Brain microvascular endothelial cell (primary cell): Measurements from ENCODE around the gene CDYL.

Experiments
- DNase-seq: peaks from one replicate; pipeline ENCODE4 v3.0.0-alpha.2; 2020
- H3K27ac ChIP-seq: fragments of 250-450 bp; sonication (Bioruptor Pico); 2 replicates; pipeline ENCODE4 v1.5.1; 2020; ENCODE audit warnings: mild to moderate bottlenecking, moderate library complexity
- H3K27me3 ChIP-seq: fragments of 250-450 bp; sonication (Bioruptor Pico); replicated peaks from 2 replicates; pipeline ENCODE4 v1.5.1; 2020; ENCODE audit warnings: mild to moderate bottlenecking
- H3K36me3 ChIP-seq: fragments of 250-450 bp; sonication (Bioruptor Pico); replicated peaks from 2 replicates; pipeline ENCODE4 v1.5.1; 2020; ENCODE audit warnings: mild to moderate bottlenecking
- H3K4me3 ChIP-seq: 2 replicates; pipeline ENCODE4 v1.5.1; 2011; ENCODE audit warnings: low read depth, mild to moderate bottlenecking, control low read depth, low read length, moderate library complexity
- in situ Hi-C: cut with HindIII; loops from 2 replicates; pipeline ENCODE4 v1.10.0; 2017; ENCODE audit warnings: low sequenced_read_pairs, low pct_ligation_motif_present
- TF ChIP-seq, protein P1 (sequence below): IDR thresholded peaks from 2 replicates; pipeline ENCODE4 v1.5.1; 2011; ENCODE audit warnings: low read depth, mild to moderate bottlenecking, moderate library complexity, low read length, control low read depth, inconsistent platforms; ENCODE audit errors: missing control alignments

The CDYL gene

GRCh38 chr6:4812068-4812467 lies 35.9 kb downstream of the CDYL start:
- Histone ChIP-seq H3K36me3 (no peaks in the 10 kb centered on the region), H3K27me3 (no peaks in the 10 kb centered on the region), H3K27ac (no peak overlapping the region), H3K4me3 (no peak overlapping the region)
- TF ChIP-seq, protein P1, sequence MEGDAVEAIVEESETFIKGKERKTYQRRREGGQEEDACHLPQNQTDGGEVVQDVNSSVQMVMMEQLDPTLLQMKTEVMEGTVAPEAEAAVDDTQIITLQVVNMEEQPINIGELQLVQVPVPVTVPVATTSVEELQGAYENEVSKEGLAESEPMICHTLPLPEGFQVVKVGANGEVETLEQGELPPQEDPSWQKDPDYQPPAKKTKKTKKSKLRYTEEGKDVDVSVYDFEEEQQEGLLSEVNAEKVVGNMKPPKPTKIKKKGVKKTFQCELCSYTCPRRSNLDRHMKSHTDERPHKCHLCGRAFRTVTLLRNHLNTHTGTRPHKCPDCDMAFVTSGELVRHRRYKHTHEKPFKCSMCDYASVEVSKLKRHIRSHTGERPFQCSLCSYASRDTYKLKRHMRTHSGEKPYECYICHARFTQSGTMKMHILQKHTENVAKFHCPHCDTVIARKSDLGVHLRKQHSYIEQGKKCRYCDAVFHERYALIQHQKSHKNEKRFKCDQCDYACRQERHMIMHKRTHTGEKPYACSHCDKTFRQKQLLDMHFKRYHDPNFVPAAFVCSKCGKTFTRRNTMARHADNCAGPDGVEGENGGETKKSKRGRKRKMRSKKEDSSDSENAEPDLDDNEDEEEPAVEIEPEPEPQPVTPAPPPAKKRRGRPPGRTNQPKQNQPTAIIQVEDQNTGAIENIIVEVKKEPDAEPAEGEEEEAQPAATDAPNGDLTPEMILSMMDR = no peak
- no peak for DNase-seq
- in situ Hi-C loops = no loop called here

DNA sequence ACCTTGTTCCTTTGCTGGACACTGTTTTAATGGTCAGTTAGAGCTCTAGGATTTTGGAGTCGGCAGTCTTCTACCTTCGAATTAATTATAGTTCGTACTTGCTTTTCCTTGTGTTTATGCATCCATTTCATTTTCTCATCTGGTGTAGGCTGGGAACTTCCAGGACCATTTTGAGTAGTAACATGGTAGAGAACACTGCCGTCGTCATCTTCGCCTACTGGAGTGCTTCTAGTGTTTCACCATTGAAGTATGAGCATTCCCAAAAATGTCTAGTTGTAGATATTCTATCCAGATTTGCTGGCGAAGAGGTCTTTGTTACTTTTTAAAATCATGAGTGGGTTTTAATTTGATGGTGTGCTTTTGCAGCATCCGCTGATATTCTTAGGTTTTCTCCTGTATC lies 36.9 kb downstream of the CDYL start:
- in situ Hi-C loops = no loop called here
- TF ChIP-seq, protein P1 = no peak
- Histone ChIP-seq H3K27ac (no peak overlapping the region), H3K36me3 (no peaks in the 10 kb centered on the region), H3K27me3 (no peaks in the 10 kb centered on the region), H3K4me3 (no peak overlapping the region)
- no peak for DNase-seq

GRCh38 chr6:4814212-4814611 lies 38.0 kb downstream of the CDYL start:
- H3K4me3 ChIP-seq = no peak overlapping the region
- H3K27ac ChIP-seq = no peak overlapping the region
- TF ChIP-seq, protein P1 = no peak
- in situ Hi-C loops = no loop called here
- no peaks in the 10 kb centered on the region for H3K27me3 ChIP-seq
- no peak for DNase-seq
- no peaks in the 10 kb centered on the region for H3K36me3 ChIP-seq

DNA sequence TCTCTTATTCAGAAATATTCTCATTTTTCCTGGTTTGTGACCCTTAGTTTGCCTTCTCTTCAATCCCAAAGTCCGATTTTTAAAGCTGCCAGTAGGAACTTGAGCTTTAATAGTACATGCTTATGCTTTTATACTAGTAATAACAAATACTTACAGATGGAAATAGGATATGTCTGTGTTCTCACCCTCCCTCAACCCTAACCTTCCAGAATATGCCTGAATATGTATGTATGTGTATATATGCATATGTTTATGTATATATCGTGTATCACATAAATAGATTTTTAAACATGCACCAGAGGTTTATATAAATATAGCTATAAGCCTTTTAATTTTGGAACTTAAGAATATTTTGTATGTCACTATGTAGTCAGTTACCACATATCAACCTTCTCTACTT lies 38.8 kb downstream of the CDYL start:
- TF ChIP-seq, protein P1 = no peak
- Histone ChIP-seq H3K4me3 (no peak overlapping the region), H3K27ac (no peak overlapping the region), H3K36me3 (no peaks in the 10 kb centered on the region), H3K27me3 (no peaks in the 10 kb centered on the region)
- DNase-seq = no peak
- in situ Hi-C loops = no loop called here

DNA sequence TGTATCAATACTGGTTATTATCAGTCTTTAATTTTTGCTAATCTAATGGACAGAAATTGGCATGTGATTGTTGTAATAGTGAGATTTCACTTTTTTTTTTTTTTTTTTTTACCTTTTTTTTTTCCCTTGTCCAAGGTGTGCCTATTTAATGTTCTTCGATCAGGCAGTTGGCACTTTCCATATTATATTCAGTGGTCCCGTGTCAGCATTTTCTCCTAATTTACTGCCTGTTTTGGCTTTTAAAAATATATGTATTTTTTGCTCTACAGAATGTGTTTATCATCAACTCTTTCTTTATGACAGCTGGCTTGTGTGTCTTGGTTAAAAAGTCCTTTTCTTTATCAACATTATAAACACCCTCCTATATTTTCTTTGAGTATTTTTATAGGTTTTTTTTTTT lies 39.4 kb downstream of the CDYL start:
- Histone ChIP-seq H3K27me3 (no peaks in the 10 kb centered on the region), H3K36me3 (no peaks in the 10 kb centered on the region), H3K27ac (no peak overlapping the region), H3K4me3 (no peak overlapping the region)
- no peak for DNase-seq
- in situ Hi-C loops = no loop called here
- TF ChIP-seq, protein P1 = no peak

GRCh38 chr6:4816904-4817303 lies 40.7 kb downstream of the CDYL start:
- no peak overlapping the region for H3K4me3 ChIP-seq
- no peaks in the 10 kb centered on the region for H3K36me3 ChIP-seq
- DNase-seq = no peak
- no peak overlapping the region for H3K27ac ChIP-seq
- H3K27me3 ChIP-seq = no peaks in the 10 kb centered on the region
- in situ Hi-C loops = no loop called here
- TF ChIP-seq, protein P1 = no peak
